HG03095 (cell line): ENCODE measurements around the gene SH3PXD2A.

Experiments
- ATAC-seq: cut with Tn5 transposase; IDR thresholded peaks from one replicate; pipeline ENCODE4 v1.9.1; 2021; ENCODE audit warnings: moderate library complexity; ENCODE audit not compliant: unreplicated experiment

The SH3PXD2A gene

DNA sequence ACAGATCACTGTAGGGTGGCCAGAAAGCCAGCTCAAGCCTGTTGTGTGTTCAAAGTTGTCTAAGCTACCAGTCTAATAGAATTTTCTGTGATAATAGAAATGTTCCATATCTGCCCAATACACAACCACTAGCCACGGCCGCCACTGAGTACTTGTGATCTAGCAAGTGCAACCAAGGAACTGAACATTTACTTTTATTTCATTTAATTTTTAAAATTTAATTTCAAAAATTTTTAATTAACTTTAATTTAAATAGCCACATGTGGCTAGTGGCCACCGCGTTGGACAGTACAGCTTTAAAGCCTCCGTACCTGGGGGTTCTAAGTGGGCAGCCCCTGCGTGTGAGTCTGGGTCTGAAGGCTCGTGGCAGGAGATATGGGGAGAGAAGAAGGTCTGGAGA is 60.4 kb downstream of the SH3PXD2A start:
- no peak for ATAC-seq

GRCh38 chr10:103793920-103794883 is 61.2 kb downstream of the SH3PXD2A start:
- no peak for ATAC-seq

GRCh38 chr10:103793429-103793828 is 61.9 kb downstream of the SH3PXD2A start:
- ATAC-seq, result no peak

DNA sequence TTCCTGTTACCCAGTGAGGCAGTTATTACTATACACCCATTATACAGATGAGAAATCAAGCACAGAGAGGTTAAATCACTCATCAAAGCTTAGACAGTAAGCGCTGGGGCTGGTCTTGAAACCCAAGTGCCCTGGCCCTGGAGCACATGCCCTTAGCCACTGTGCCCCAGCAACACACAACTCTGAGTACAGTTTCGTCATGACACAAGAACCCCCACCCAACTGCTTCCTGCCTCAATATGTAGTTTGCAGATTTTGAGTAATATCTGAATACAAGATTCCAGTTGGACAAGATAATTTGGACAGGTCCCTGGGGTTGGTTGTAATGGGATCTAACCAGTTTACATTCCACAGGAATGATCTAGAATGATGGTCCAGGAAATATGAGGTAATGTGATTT is 62.8 kb downstream of the SH3PXD2A start:
- ATAC-seq, result no peak

DNA sequence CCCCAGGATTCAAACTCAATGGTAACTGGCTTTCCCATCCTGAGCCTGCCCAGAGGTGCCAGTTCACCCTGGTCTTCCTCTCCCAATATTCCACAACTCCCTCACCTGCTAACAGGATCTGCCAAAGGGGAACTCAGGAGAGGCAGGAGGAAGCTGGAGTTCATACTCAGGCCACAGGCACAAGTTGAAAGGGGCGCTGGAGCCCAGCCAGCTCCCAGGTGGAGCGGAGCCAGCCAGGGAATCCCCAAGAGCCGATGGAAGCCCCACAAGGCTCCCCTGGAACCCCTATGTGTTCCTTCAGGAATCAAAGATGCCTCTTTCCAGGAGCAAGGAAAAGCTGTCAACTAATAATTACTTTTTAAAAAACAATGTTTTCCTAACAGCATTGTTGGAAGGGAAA is 63.5 kb downstream of the SH3PXD2A start:
- ATAC-seq, result no peak

- ATAC-seq, result no peak
These were observed 64.1 kb downstream of the SH3PXD2A start for GRCh38 chr10:103791291-103791690.

DNA sequence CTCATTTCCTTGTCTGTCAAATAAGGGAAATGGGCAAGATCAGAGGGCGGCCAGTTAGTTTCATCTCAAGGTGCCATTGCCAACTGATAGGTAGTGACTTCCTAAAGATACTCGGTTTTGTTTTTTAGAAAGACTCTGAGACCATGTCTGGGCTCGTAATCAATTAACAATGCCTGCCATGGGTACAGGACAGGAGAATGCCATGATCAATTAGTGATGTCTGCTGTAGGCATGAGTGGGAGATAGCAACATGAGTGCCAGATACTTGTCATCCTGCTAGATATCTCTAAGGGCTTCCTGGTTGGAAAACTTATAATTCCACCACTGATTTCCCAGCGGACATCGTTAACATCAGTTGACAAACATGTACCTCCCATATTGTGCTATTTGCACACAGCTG is 64.8 kb downstream of the SH3PXD2A start:
- ATAC-seq, result no peak

GRCh38 chr10:103789771-103790201 is 65.6 kb downstream of the SH3PXD2A start:
- ATAC-seq, result no peak

GRCh38 chr10:103789161-103789560 is 66.2 kb downstream of the SH3PXD2A start:
- ATAC-seq, result no peak

- no peak for ATAC-seq
These were observed 68.0 kb downstream of the SH3PXD2A start for GRCh38 chr10:103787331-103787730.

- ATAC-seq, result no peak
These were observed 69.4 kb downstream of the SH3PXD2A start for GRCh38 chr10:103786020-103786419.

DNA sequence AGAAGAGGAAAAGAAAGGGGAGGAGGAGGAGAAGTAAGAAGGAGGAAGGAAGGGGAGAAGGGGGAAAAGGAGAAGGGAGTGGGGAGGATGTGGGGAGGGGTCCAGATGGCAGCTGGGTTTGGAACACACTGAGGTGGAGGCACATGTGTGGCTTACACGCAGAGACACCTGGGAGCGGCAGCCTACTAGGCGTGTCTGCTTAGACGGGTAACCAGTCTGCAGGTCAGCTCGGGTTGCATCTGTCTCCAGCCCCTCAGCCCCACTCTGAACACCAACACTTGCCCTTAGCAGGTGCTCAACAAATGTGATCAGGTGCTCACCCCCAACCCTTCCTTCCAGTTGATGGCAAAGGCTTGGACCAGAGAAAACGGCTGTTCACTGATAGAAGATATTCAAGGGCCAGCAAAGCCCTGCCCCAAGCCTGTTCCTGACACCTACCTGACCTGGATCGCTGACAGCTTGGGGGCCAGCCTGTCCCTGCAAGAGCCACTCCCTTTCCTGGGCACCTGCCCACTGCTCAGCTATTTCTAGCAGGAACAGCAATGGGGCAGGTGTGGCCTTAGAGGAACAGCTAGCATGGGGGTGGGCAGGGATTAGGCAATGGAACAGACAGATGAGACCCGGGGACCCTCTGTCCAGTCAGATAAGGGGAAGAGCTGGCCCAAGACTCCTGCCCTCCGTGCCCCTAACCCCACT is 70.5 kb downstream of the SH3PXD2A start:
- ATAC-seq, result no peak

DNA sequence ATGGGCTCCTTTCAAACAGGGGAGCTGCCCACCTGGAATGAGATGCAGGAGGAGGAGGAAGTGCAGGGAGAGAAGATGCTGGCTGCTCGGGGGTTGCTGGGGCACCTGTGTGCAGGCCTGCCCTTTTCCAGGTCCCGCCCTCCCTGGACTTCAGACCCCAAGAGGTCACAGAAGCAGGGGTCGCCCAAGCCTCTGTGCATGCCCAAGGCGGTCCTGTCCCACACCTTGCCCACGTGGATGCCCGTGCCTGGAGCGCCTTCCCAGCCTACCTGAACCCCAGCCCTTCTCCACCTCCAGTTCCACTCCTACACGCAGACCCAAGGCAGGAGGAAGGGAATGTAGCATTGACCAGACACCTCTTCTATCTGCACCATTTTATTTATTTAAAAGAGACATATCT is 71.3 kb downstream of the SH3PXD2A start:
- no peak for ATAC-seq

- ATAC-seq, result no peak
These were observed 71.7 kb downstream of the SH3PXD2A start for GRCh38 chr10:103783681-103784080.

GRCh38 chr10:103781329-103782061 is 73.9 kb downstream of the SH3PXD2A start:
- ATAC-seq, result no peak

- no peak for ATAC-seq
These were observed 74.9 kb downstream of the SH3PXD2A start for GRCh38 chr10:103780242-103781149.

DNA sequence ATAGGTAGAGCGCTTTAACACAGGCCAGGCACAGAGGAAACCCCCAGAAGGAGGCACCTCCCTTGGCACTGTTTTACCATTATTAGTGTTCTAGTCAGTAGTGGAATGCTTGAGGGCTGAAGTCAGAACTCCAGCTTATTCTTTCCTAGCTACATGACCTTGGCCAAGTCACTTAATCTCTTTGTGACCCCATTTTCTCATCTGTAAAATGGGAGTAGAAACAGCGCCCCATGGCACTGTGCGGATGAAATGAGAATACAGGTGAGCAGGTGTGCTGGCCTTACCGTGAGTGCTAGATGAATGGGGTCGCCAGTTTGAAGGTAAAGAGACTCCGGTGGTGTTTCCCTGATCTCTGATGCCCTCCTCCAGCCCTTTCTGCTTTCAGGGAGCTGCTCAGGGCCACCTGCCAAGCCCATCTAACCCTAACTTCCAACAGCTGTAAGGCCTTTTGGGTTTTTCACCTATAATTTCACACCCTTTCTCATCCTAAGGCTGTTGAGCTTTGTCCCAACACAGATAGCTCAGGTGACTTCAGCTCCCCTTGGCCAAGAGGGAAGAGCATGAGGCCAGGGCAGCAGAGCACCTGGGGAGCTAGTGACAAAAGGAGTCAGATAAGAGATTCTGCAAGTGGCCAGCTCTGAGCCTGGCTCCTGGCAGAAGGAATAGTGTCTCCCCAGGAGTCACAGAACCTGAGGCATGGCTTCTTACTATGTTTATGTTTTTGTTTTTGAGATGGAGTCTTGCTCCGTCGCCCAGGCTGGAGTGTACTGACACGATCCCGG is 76.8 kb downstream of the SH3PXD2A start:
- no peak for ATAC-seq

- ATAC-seq, result peak; percentile 44
These were observed 78.3 kb downstream of the SH3PXD2A start for GRCh38 chr10:103776878-103777591.

- ATAC-seq, result no peak
These were observed 79.6 kb downstream of the SH3PXD2A start for GRCh38 chr10:103775776-103776175.
